SU-DHL-6 (cell line): ENCODE data around the gene GGT6.

Source experiments
- H2AFZ ChIP-seq: fragments of 200-600 bp; sonication (generic); 2 replicates; pipeline ENCODE4 v1.6.1; 2014; ENCODE audit warnings: low read depth, mild to moderate bottlenecking, moderate library complexity, mixed read lengths, antibody characterized with exemption, low read length; ENCODE audit not compliant: severe bottlenecking
- H3F3A ChIP-seq: fragments of 200-600 bp; shearing (Covaris generic); 2 replicates; pipeline ENCODE4 v1.6.0; 2016; ENCODE audit warnings: antibody characterized with exemption, mild to moderate bottlenecking; ENCODE audit not compliant: insufficient read depth
- H3K27ac ChIP-seq: fragments of 200-600 bp; sonication (generic); 2 replicates; pipeline ENCODE4 v1.5.1; 2016; ENCODE audit warnings: low read depth, mild to moderate bottlenecking, low read length, moderate library complexity, mixed read lengths
- H3K27me3 ChIP-seq: fragments of 200-600 bp; sonication (generic), shearing (Covaris generic); 2 replicates; pipeline ENCODE4 v1.6.0; 2014; ENCODE audit warnings: mild to moderate bottlenecking, low read length
- H3K36me3 ChIP-seq: fragments of 200-600 bp; sonication (generic); 2 replicates; pipeline ENCODE4 v1.6.1; 2014; ENCODE audit warnings: mild to moderate bottlenecking, low read length, mixed read lengths
- H3K4me2 ChIP-seq: fragments of 300-600, 200-600 bp; shearing (Covaris generic), sonication (generic); 2 replicates; pipeline ENCODE4 v1.6.0; 2014; ENCODE audit warnings: low read length, low read depth, mild to moderate bottlenecking; ENCODE audit not compliant: poor library complexity, severe bottlenecking
- H3K4me3 ChIP-seq: fragments of 200-600 bp; sonication (generic); 2 replicates; pipeline ENCODE4 v1.5.1; 2014; ENCODE audit warnings: antibody characterized with exemption, low read length, mild to moderate bottlenecking, mixed read lengths; ENCODE audit not compliant: insufficient read depth, poor library complexity, severe bottlenecking
- H3K79me2 ChIP-seq: fragments of 200-600 bp; sonication (generic); 2 replicates; pipeline ENCODE4 v1.6.1; 2014; ENCODE audit warnings: mild to moderate bottlenecking, low read length, moderate library complexity; ENCODE audit not compliant: insufficient read depth
- H3K9ac ChIP-seq: fragments of 200-600 bp; sonication (generic); 2 replicates; pipeline ENCODE4 v1.7.0; 2014; ENCODE audit warnings: mild to moderate bottlenecking, low read length
- H3K9me2 ChIP-seq: fragments of 200-600 bp; sonication (generic); replicated peaks from 2 replicates; pipeline ENCODE4 v1.6.1; 2014; ENCODE audit warnings: low read length; ENCODE audit not compliant: insufficient read depth
- H3K9me3 ChIP-seq: fragments of 200-600 bp; sonication (generic); 2 replicates; pipeline ENCODE4 v1.6.1; 2014; ENCODE audit warnings: low read length, mixed read lengths; ENCODE audit not compliant: insufficient read depth
- H4K20me1 ChIP-seq: fragments of 200-600 bp; sonication (generic); 2 replicates; pipeline ENCODE4 v1.6.1; 2014; ENCODE audit warnings: low read depth, mild to moderate bottlenecking, antibody characterized with exemption, low read length, moderate library complexity, mixed read lengths
- CTCF ChIP-seq: fragments of 200-600 bp; sonication (generic); IDR thresholded peaks from one replicate; pipeline ENCODE4 v1.5.1; 2017; ENCODE audit warnings: antibody characterized with exemption, mild to moderate bottlenecking, low read length, moderate library complexity; ENCODE audit not compliant: insufficient read depth, poor library complexity, severe bottlenecking
- EZH2phosphoT487 ChIP-seq: fragments of 200-600 bp; sonication (generic), shearing (Covaris generic); conservative IDR thresholded peaks from 2 replicates; pipeline ENCODE4 v1.6.1; 2018; ENCODE audit warnings: mild to moderate bottlenecking, antibody characterized with exemption, low read length, moderate library complexity, mixed read lengths

GGT6 gene

GRCh38 chr17:4520894-4521600, 39.3 kb downstream of the GGT6 start:
- Histone ChIP-seq H3K79me2 (no peaks in the 10 kb centered on the region), H3K9me3 (no peaks in the 10 kb centered on the region), H3K9me2 (no peaks in the 10 kb centered on the region), H3K27me3 (no peaks in the 10 kb centered on the region), H3K4me2 (no peak overlapping the region), H4K20me1 (no peaks in the 10 kb centered on the region), H3K36me3 (no peaks in the 10 kb centered on the region), H2AFZ (no peak overlapping the region), H3F3A (peaks cover 10% of the 10 kb centered on the region), H3K4me3 (no peak overlapping the region), H3K27ac (no peak overlapping the region), H3K9ac (no peak overlapping the region)
- TF ChIP-seq CTCF (no peak), EZH2phosphoT487 (no peak)

DNA sequence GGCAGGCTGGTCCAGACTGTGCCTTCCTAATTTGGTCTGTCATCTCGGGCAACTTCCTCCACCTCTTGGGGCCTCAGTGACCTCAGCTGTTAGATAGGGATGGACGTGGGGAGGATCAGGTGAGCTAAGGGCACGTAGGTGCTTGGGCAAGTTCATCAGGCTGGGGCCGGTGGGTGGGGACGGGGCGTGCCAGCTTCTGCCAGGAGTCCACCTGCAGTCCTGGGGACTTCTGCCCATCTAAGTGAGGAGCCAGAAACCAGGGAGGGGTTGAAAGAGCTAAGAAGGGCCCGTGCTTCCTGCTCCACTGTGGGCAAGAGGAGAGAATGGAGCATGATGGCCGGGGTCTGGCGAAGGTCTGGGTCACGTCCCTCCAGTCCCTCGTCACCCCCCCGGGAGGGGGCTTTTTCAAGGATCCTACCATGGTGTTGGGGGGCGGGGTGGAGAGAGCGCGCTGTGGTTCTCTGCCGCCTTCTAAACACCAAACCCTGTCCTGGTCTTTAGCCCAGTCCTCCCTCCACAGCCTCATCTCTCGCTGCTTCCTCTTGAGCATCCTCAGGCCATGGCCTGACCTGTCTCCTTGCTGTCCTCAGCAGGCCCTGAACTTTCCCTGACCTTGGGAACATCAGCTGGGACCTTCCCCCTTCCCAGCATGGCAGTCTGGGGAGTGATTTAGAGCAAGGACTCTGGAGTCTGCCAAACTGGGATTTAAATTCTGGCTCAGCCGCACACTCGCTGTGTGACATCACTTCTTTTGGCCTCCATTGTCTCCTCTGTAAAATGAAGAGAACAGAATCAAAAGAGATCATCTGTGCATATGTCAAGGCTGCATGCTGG, 40.1 kb downstream of the GGT6 start:
- no peaks in the 10 kb centered on the region for H3K36me3 ChIP-seq
- no peaks in the 10 kb centered on the region for H3K9me3 ChIP-seq
- no peak overlapping the region for H3K4me3 ChIP-seq
- no peak overlapping the region for H2AFZ ChIP-seq
- no peaks in the 10 kb centered on the region for H3K27me3 ChIP-seq
- H3F3A ChIP-seq, result peaks cover 10% of the 10 kb centered on the region
- H3K9me2 ChIP-seq, result no peaks in the 10 kb centered on the region
- no peaks in the 10 kb centered on the region for H3K79me2 ChIP-seq
- TF ChIP-seq EZH2phosphoT487, result no peak
- no peak overlapping the region for H3K27ac ChIP-seq
- H4K20me1 ChIP-seq, result no peaks in the 10 kb centered on the region
- no peak overlapping the region for H3K9ac ChIP-seq
- no peak overlapping the region for H3K4me2 ChIP-seq

DNA sequence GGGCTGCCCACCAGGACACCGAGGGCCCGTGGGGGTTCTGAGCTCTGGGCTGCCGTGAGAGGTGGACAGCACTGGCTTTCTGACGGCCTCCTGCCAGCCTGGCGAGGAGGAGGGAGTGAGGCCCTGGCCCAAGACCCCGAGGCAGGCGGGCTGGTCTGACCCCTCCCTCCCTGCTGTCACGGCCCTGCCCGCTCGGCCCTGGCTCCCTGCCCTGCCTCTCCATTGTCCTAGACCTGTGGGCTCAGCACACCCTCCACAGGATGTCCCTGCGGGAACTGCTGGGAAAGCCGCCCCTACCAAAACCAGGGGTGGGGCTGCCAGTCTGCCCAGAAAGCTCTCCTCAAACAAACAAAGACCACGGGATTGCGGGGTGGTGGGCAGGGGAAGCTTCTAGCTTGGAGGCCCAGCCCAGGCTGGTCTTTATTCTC, 41.0 kb downstream of the GGT6 start:
- Histone ChIP-seq H4K20me1 (no peaks in the 10 kb centered on the region), H3K79me2 (no peaks in the 10 kb centered on the region), H3F3A (peaks cover 10% of the 10 kb centered on the region), H3K4me3 (no peak overlapping the region), H3K36me3 (no peaks in the 10 kb centered on the region), H3K27ac (no peak overlapping the region), H3K9me2 (no peaks in the 10 kb centered on the region), H3K27me3 (no peaks in the 10 kb centered on the region), H3K9me3 (no peaks in the 10 kb centered on the region), H3K9ac (peak overlapping the region; percentile 41; the same call in 1 of the 2 replicates), H2AFZ (no peak overlapping the region), H3K4me2 (peak overlapping the region; percentile 53)
- TF ChIP-seq CTCF, result no peak
- no peak for TF ChIP-seq EZH2phosphoT487
